LHCN-M2 (cell line): ENCODE results near the gene DNAH9. TPM values are rescaled to one million over a fixed set of nuclear protein-coding genes. Genes with fewer than 3 reads are reported as not detected.

Experiments
- DNase-seq: peaks from one replicate; pipeline ENCODE4 v3.0.0-alpha.2; 2012; ENCODE audit warnings: low read depth
- total RNA-seq: library from RNA; depleted of rRNA; stranded (reverse); fragments of >200 nt; gene quantifications from 2 replicates; pipeline ENCODE4 v1.2.3, GENCODE V29; 2014

Gene DNAH9
- total RNA-seq, 1 experiment from 2014 or later, result 0.06 TPM

GRCh38 chr17:11589716-11590115 lies 8.6 kb upstream of the DNAH9 start:
- DNase-seq, result no peak

DNA sequence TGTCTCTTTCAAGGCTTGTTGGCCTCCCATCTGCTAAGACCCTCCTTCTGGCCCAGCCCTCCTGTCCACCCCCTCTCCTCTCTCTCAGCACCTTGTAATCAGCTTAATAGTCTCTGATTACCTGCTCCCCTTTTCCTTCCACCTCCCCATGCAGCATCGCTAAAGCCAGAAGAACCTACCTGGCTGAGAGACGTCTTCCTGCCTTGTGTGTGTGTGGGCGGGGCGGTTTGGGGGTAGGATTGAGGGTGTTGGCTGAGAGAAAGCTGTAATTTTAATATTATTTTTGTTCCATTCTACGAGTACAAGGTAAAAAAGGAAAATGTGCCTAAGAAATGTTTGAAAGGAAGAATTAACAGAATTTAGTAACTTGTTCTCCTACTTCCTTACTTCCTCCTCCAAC lies 3.4 kb downstream of the DNAH9 start:
- no peak for DNase-seq

DNA sequence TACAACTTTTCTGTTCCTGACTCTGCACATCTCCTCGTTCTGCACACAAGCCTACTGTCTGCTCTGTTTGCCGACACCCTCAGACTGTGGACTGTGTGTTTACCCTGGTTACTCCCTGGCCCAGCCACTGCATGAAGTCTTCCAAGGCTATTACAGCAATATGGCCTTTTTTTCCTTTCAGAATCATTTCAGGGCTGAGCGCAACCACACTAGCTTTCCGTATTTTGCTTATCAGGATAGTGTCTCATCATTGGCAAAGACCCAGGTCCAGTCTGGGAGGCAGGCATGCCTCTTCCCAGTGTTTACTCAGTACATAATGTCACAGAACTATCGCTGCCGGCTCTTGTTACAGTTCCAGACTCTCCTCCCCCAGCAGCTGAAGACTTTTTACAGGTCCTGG lies 10.1 kb downstream of the DNAH9 start:
- DNase-seq, result no peak

DNA sequence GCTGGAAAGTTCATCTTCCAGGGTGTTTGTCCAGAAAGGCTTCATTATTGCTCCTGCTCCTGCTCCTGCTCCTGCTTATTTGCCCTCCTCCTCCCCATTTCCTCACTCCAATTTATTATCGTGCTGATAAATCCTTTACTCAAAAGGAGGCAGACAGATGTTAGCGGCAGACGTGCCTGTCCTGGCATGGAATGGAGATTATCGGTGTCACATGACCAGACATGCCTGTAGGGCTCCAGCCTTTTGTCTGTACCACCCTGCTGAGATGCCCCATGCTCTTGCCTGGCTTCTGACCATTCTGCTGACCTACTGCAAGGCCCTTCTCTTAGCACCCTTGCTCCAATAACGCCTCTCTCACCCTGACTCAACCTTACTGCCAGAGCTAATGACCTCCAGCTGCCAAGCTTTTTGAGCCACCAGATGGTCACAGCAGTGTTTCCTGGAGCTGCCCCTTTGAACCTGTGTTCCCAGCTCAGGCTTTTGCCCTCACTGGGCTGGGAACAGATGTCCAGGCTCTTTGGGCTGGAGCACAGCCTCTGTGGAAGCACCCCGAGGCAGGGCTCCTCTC lies 12.8 kb downstream of the DNAH9 start:
- no peak for DNase-seq

DNA sequence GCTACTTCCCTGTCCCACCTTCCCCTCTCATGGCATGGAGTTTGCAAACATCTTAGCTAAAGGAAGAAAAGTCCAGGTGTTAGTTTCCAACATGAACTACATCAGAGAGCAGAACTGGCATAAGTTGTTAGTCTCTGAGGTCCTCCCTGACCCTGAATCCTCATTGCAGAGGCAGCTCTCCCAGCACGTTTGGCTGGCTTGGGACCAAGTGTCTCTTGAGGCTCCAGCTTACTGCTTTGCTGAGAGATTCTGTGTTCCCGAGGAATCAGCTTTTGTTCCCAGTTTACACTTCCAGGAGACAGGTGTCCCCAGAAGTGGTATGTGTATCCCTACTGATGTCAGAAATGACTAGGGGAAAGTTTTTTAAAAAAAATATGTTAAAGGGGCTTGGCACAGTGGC lies 14.7 kb downstream of the DNAH9 start:
- DNase-seq, result no peak

DNA sequence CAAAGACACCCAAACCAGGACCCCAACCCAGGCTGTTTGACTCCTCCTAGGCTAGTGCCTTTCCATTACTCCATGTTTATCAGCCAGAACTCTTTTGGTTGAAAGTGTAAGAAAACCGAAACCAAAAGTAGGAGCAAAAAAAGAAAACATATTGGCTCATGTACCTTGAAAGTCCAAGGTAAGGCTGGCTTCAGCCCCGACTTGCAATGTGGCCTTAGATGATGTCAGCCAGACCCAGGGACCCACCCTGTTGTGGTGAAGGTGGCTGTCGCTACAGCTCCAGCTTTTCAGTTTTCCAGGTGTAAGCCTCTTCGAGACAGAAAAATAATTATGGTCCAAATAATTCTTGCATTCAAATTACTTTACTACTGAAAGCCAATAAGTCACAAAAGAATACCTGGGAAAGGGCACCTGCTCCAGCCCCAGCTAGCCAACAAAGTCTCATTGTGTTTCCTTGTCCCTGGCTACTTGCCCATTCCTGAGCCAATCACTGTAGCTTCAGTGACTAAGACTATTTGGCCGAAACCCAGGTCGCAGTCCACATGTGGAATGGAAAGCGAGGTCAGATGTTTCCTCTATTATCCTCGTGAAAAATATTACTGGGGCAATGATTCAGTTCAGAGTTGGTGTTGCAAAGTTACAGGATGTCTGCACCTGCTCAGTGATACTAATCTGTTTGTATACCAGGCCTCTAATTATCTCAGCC lies 20.7 kb downstream of the DNAH9 start:
- no peak for DNase-seq

- DNase-seq, result no peak
Measured at GRCh38 chr17:11622492-11622891, 24.2 kb downstream of the DNAH9 start.

DNA sequence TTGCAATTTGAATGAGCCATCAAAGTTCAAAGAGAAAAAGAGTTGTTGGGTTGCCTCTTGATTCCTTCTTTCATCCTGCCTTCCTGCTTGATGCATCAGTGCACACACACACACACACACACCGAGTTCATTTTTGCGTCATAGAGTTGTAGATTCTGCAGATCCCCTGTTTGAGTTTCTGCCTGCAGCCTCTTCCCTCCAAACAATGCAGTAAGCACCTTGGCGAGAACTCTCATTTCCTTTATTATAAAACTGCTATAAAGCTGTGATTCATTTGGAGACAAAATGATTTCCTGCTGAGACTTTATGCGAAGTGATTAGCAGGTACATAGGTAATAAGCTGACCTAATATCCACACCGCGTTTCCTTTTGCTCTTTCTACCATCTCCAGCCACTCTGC lies 26.7 kb downstream of the DNAH9 start:
- no peak for DNase-seq

DNA sequence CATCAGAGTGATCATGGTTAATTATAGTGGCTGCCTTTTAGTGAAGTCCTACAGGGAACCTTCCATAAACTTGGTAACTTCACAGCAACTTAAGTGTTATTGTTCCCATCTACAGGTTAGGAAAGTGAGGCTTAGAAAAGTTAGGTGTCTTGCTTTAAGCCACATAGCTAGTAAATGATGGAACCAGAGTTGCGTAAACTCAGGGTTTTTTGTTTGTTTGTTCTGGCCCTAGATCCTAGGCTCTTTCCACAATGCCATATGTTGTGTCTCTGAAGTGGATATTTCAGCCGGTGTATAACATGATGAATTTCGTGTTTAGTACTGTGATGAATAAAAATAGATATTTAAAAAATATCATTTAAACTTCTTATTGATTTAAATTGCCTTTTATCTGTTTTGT lies 27.6 kb downstream of the DNAH9 start:
- no peak for DNase-seq

GRCh38 chr17:11627301-11627940 lies 29.2 kb downstream of the DNAH9 start:
- DNase-seq, result no peak

DNA sequence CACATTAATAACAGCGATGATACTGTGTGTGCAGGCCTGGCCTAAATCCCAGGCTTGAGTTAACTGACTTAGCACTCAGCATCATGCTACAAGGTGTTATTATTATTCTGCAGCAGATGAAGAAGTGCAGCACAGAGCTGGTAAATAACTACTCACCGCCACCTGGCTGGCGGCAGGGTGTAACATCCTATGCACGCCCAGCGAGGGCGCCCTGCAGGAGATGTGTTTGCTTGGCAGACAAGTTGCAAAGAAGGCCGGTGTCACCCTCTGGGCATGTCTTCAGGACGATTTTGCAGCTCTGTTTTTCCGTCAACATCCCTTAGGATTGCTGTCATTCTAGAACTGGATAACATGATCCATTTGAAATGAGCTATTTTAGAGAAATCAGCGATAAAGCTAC lies 30.1 kb downstream of the DNAH9 start:
- no peak for DNase-seq

DNA sequence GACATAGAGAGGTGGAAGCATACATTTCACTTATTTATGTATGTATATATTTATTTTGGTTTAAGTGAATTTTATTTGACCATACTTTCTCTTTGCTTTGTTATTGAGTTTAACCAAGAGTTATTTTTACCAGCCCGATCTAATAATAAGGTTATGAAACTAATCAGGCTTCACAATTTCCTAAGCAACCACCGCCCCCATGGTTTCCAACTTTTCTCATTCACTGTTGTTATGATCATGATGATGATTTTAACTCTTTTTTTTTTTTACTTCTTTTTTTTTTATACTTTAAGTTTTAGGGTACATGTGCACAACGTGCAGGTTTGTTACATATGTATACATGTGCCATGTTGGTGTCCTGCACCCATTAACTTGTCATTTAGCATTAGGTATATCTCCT lies 30.6 kb downstream of the DNAH9 start:
- no peak for DNase-seq

DNA sequence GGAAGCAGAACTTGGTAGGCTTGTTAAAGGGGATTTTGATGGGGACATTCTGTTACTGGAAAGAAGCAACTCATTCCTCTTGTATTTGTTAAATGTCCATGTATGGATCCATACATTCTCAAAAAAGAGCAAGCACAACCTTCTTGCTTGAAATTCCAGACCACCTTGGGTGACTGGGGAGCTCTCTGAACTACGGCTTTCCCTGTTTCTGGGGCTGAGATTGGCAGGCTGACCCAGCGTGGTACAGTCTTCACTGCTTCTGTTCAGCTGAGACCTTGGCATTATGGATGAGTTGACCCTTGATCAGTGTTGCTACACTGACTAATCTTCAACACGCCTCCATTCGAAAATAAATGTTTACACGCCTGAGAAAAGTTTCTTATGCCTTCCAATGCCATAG lies 38.5 kb downstream of the DNAH9 start:
- no peak for DNase-seq

- no peak for DNase-seq
Measured at GRCh38 chr17:11637796-11638195, 39.5 kb downstream of the DNAH9 start.

GRCh38 chr17:11638700-11639265 lies 40.5 kb downstream of the DNAH9 start:
- DNase-seq, result no peak

DNA sequence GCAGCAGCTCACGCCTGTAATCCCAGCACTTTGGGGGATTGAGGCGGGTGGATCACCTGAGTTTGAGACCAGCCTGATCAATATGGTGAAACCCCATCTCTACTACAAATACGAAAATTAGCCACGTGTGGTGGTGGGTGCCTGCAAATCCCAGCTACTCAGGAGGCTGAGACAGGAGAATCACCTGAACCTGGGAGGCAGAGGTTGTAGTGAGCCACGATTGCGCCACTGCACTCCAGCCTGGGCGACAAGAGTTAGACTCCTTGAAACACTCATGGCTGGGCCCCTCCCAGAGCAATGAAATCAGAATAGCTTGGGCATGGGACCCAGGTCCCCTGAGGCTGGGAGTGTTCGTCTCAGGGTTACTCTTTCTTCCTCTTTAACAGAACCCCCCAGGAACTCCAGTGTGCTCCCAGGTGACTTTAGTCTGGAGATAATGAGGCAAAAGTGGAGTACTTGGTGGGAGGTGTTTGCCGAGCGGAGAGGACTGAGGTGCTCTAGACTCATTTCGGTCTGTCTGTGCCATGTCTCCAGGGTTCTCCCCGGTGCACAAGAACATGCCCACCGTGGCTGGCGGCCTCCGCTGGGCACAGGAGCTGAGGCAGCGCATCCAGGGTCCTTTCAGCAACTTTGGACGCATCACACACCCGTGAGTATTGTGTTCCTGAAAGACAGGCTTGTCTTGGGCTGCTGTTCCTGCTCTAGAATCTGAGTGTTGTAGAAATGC lies 41.6 kb downstream of the DNAH9 start:
- no peak for DNase-seq

GRCh38 chr17:11640463-11640814 lies 42.2 kb downstream of the DNAH9 start:
- no peak for DNase-seq

GRCh38 chr17:11641521-11642275 lies 43.4 kb downstream of the DNAH9 start:
- DNase-seq, result no peak

- DNase-seq, result no peak
Measured at GRCh38 chr17:11642655-11643054, 44.4 kb downstream of the DNAH9 start.

DNA sequence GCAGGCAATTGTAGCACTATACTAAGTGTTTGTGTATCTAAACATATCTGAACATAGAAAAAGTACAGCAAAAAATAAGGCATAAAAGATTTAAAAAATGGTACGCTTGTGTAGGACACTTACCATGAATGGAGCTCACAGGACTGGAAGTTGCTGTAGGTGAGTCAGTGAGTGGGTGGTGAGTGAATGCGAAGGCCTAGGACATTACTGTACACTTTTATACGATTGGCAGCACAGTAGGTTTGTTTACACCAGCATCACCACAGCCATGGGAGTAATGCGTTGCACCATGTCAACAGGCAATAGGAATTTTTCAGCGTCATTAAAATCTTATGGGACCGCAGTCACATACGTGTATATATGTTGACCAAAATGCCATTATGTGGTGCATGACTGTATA lies 45.6 kb downstream of the DNAH9 start:
- no peak for DNase-seq
